Liver (tissue), 9 donors: ENCODE measurements around the gene SLAIN2. TPM values are rescaled to one million over a fixed set of nuclear protein-coding genes. Genes with fewer than 3 reads are reported as not detected.

Experiments
- DNase-seq: peaks from one replicate; pipeline ENCODE4 v3.0.0-alpha.2; 2017; ENCODE audit warnings: low spot score
- H3K27ac ChIP-seq, 2 donors: one replicate each; pipeline ENCODE4 v1.7.0; 2013; ENCODE audit warnings: inconsistent platforms in 2 of 2, low read length in 2 of 2, control low read depth in 1 of 2, low read depth in 1 of 2, mild to moderate bottlenecking in 1 of 2
- H3K27me3 ChIP-seq, 4 donors: one replicate each; pipeline versions ENCODE4 v1.6.1 to v1.7.0; 2013; ENCODE audit warnings: low read length in 3 of 4, inconsistent platforms in 1 of 4, mild to moderate bottlenecking in 1 of 4, moderate library complexity in 1 of 4; ENCODE audit not compliant: control insufficient read depth in 4 of 4, insufficient read depth in 4 of 4
- H3K36me3 ChIP-seq, 4 donors: one replicate each; pipeline versions ENCODE4 v1.6.1 to v1.7.0; 2013; ENCODE audit warnings: low read length in 3 of 4, mild to moderate bottlenecking in 3 of 4, low read depth in 1 of 4, moderate library complexity in 1 of 4; ENCODE audit not compliant: control insufficient read depth in 4 of 4, insufficient read depth in 3 of 4
- H3K4me1 ChIP-seq, 4 donors: one replicate each; pipeline versions ENCODE4 v1.6.1 to v1.7.0; 2013; ENCODE audit warnings: low read length in 3 of 4, mild to moderate bottlenecking in 3 of 4, moderate library complexity in 1 of 4; ENCODE audit not compliant: control insufficient read depth in 4 of 4, insufficient read depth in 4 of 4
- H3K4me3 ChIP-seq, 3 donors: one replicate each; pipeline versions ENCODE4 v1.6.1 to v1.7.0; 2013; ENCODE audit warnings: low read length in 3 of 3, control low read depth in 1 of 3, low read depth in 1 of 3, mild to moderate bottlenecking in 1 of 3
- H3K9ac ChIP-seq, 2 donors: one replicate each; pipeline ENCODE4 v1.7.0; 2013; ENCODE audit warnings: low read length in 2 of 2, mild to moderate bottlenecking in 2 of 2, moderate library complexity in 2 of 2, control low read depth in 1 of 2, low read depth in 1 of 2
- H3K9me3 ChIP-seq, 4 donors: one replicate each; pipeline versions ENCODE4 v1.6.1 to v1.7.0; 2013; ENCODE audit warnings: low read length in 3 of 4; ENCODE audit not compliant: control insufficient read depth in 4 of 4
- ATF3 ChIP-seq: IDR thresholded peaks from 2 replicates; pipeline ENCODE4 v1.6.1; 2016; ENCODE audit warnings: antibody characterized with exemption
- CTCF ChIP-seq: fragments of 150-350 bp; IDR thresholded peaks from 2 replicates; pipeline ENCODE4 v1.5.1; 2017; ENCODE audit warnings: improper control_type of control experiment, low read depth, low read length; ENCODE audit not compliant: missing input control
- EGR1 ChIP-seq, 2 donors: IDR thresholded peaks; 2 replicates each; pipeline ENCODE4 v1.6.1; 2016 to 2018; ENCODE audit warnings: antibody characterized with exemption in 2 of 2, low read depth in 2 of 2
- FOXA1 ChIP-seq: IDR thresholded peaks from 2 replicates; pipeline ENCODE4 v1.6.1; 2016; ENCODE audit warnings: antibody characterized with exemption
- FOXA2 ChIP-seq: IDR thresholded peaks from 2 replicates; pipeline ENCODE4 v1.6.1; 2016; ENCODE audit warnings: antibody characterized with exemption
- GABPA ChIP-seq, 2 donors: IDR thresholded peaks in 1 of 2; conservative IDR thresholded peaks in 1 of 2; 2 replicates each; pipeline ENCODE4 v1.6.1; 2016; ENCODE audit warnings: antibody characterized with exemption in 2 of 2, mild to moderate bottlenecking in 1 of 2, moderate library complexity in 1 of 2
- HNF4A ChIP-seq, 2 donors: conservative IDR thresholded peaks; 2 replicates each; pipeline ENCODE4 v1.6.1; 2016; ENCODE audit warnings: antibody characterized with exemption in 2 of 2, mild to moderate bottlenecking in 2 of 2
- HNF4G ChIP-seq: IDR thresholded peaks from 2 replicates; pipeline ENCODE4 v1.6.1; 2016; ENCODE audit warnings: antibody characterized with exemption
- JUND ChIP-seq, 2 donors: IDR thresholded peaks; 2 replicates each; pipeline ENCODE4 v1.6.1; 2016; ENCODE audit warnings: antibody characterized with exemption in 2 of 2
- MAX ChIP-seq: IDR thresholded peaks from 2 replicates; pipeline ENCODE4 v1.6.1; 2016; ENCODE audit warnings: antibody characterized with exemption
- NR2F2 ChIP-seq: IDR thresholded peaks from 2 replicates; pipeline ENCODE4 v1.6.1; 2016; ENCODE audit warnings: antibody characterized with exemption
- RAD21 ChIP-seq, 2 donors: IDR thresholded peaks; 2 replicates each; pipeline ENCODE4 v1.6.1; 2016; ENCODE audit warnings: antibody characterized with exemption in 2 of 2, mild to moderate bottlenecking in 2 of 2
- REST ChIP-seq: IDR thresholded peaks from 2 replicates; pipeline ENCODE4 v1.6.1; 2016; ENCODE audit warnings: antibody characterized with exemption, mild to moderate bottlenecking
- RXRA ChIP-seq, 2 donors: IDR thresholded peaks; 2 replicates each; pipeline ENCODE4 v1.6.1; 2017 to 2018; ENCODE audit warnings: antibody characterized with exemption in 2 of 2, mild to moderate bottlenecking in 1 of 2
- SP1 ChIP-seq: IDR thresholded peaks from 2 replicates; pipeline ENCODE4 v1.6.1; 2018; ENCODE audit warnings: antibody characterized with exemption, mild to moderate bottlenecking
- TAF1 ChIP-seq: conservative IDR thresholded peaks from 2 replicates; pipeline ENCODE4 v1.6.1; 2016; ENCODE audit warnings: antibody characterized with exemption, mild to moderate bottlenecking
- YY1 ChIP-seq: IDR thresholded peaks from 2 replicates; pipeline ENCODE4 v1.6.1; 2016; ENCODE audit warnings: antibody characterized with exemption, mild to moderate bottlenecking
- ZBTB33 ChIP-seq: IDR thresholded peaks from 2 replicates; pipeline ENCODE4 v1.6.1; 2016; ENCODE audit warnings: antibody characterized with exemption
- WGBS: extraction: QIAGEN DNeasy Blood & Tissue Kit; methylation state at CpG from one replicate; pipeline ENCODE4 v1.1.7; 2013; 5-methylcytosine and 5-hydroxymethylcytosine counted together
- polyA plus RNA-seq, 2 donors: library from polyadenylated mRNA; stranded (reverse) in 1 of 2; unstranded in 1 of 2; fragments of 200-250 nt in 1 of 2; fragments of >200 nt in 1 of 2; fragmentation: Nextera tagmentation in 1 of 2; extraction: Ambion mirVana in 1 of 2; gene quantifications; one replicate each; pipeline versions ENCODE4 v1.2.1 to v1.2.3, GENCODE V29; 2013 to 2015
- total RNA-seq, 2 donors: library from RNA; depleted of rRNA; stranded (reverse); fragments of >200 nt; gene quantifications; one replicate each; pipeline ENCODE4 v1.2.3, GENCODE V29; 2014
- donor health status: healthy.
- donor health status: healthy.
- donor health status: healthy.
- donor health status: healthy.
- donor health status: healthy.

SLAIN2 gene
- total and polyA plus RNA-seq, 4 donors = 12.1 to 32.5 (median 16.6) TPM

- H3K36me3 ChIP-seq = no peaks in the 10 kb centered on the region
- no peak for TF ChIP-seq ZBTB33
- TF ChIP-seq REST = no peak
- no peak for TF ChIP-seq NR2F2
- TF ChIP-seq CTCF = no peak
- no peak for TF ChIP-seq SP1
- no peak for TF ChIP-seq HNF4G
- TF ChIP-seq FOXA2 = no peak
- TF ChIP-seq FOXA1 = no peak
- no peak for TF ChIP-seq RAD21 (IDR thresholded peaks at IDR 0.05)
- DNase-seq = no peak
- H3K9ac ChIP-seq = no peak overlapping the region
- no peaks in the 10 kb centered on the region for H3K9me3 ChIP-seq
- H3K4me1 ChIP-seq = no peaks in the 10 kb centered on the region
- no peaks in the 10 kb centered on the region for H3K27me3 ChIP-seq
- no peak overlapping the region for H3K4me3 ChIP-seq
- no peak overlapping the region for H3K27ac ChIP-seq
- 96% methylated on average over 2 of the region's 2 CpGs for WGBS
These were observed 32.4 kb upstream of the SLAIN2 start for GRCh38 chr4:48308901-48309300.

- Histone ChIP-seq H3K36me3 (no peaks in the 10 kb centered on the region), H3K9me3 (no peaks in the 10 kb centered on the region), H3K9ac (no peak overlapping the region), H3K4me1 (peaks cover 0 to 2% (median 0%) of the 10 kb centered on the region in 4 donors), H3K27me3 (no peaks in the 10 kb centered on the region), H3K27ac (no peak overlapping the region), H3K4me3 (no peak overlapping the region)
- WGBS = 95% methylated on average over 3 of the region's 3 CpGs
- no peak for DNase-seq
- TF ChIP-seq FOXA2 (no peak), CTCF (no peak), ATF3 (no peak), SP1 (no peak), EGR1 (IDR thresholded peaks at IDR 0.05; ENCODE audit: low read depth in 2 of 2) (no peak), HNF4A (conservative IDR thresholded peaks at IDR 0.05) (no peak), JUND (IDR thresholded peaks at IDR 0.05) (no peak), MAX (no peak), YY1 (no peak), GABPA (IDR thresholded peaks at IDR 0.05 in 1 of 2, conservative IDR thresholded peaks at IDR 0.05 in 1 of 2) (no peak), HNF4G (no peak), TAF1 (no peak), RXRA (IDR thresholded peaks at IDR 0.05) (no peak), FOXA1 (no peak), NR2F2 (no peak), ZBTB33 (no peak), RAD21 (IDR thresholded peaks at IDR 0.05) (no peak)
These were observed 29.4 kb upstream of the SLAIN2 start for GRCh38 chr4:48311896-48312295.
